Activated naive CD8-positive, alpha-beta T cell treated with anti-CD3 and anti-CD28 coated beads, Interleukin-2, amount 50 U/mL, for 24 hours (primary cell): ENCODE results near the gene UNC13A.

Experiments used
- ATAC-seq: fragments of 150-1000 bp; cut with Tn5 transposase; one replicate; pipeline ENCODE4 v1.10.0; 2021
- DNase-seq: peaks from one replicate; pipeline ENCODE4 v3.0.0; 2021
- H3K27ac Mint-ChIP-seq: one replicate; pipeline ENCODE4 v1.8.0; 2021; ENCODE audit warnings: mild to moderate bottlenecking, mixed read lengths
- H3K27me3 Mint-ChIP-seq: one replicate; pipeline ENCODE4 v1.8.0; 2021; ENCODE audit warnings: mixed read lengths
- H3K36me3 Mint-ChIP-seq: one replicate; pipeline ENCODE4 v1.8.0; 2021; ENCODE audit warnings: low read depth, mixed read lengths
- H3K4me1 Mint-ChIP-seq: one replicate; pipeline ENCODE4 v1.8.0; 2021; ENCODE audit warnings: mixed read lengths
- H3K4me3 Mint-ChIP-seq: one replicate; pipeline ENCODE4 v1.8.0; 2021; ENCODE audit warnings: mild to moderate bottlenecking, moderate library complexity, mixed read lengths
- H3K9me3 Mint-ChIP-seq: one replicate; pipeline ENCODE4 v1.8.0; 2021; ENCODE audit warnings: mixed read lengths

The UNC13A gene

GRCh38 chr19:17720440-17720839 lies 32.3 kb upstream of the UNC13A start:
- peaks cover 2% of the 10 kb centered on the region for H3K36me3 Mint-ChIP-seq
- H3K4me1 Mint-ChIP-seq: peaks cover 38% of the 10 kb centered on the region
- no peaks in the 10 kb centered on the region for H3K27me3 Mint-ChIP-seq
- peak overlapping the region; percentile 83 for H3K4me3 Mint-ChIP-seq
- ATAC-seq: no peak
- peak; percentile 20 for DNase-seq
- H3K9me3 Mint-ChIP-seq: no peaks in the 10 kb centered on the region
- peak overlapping the region; percentile 50 for H3K27ac Mint-ChIP-seq

GRCh38 chr19:17719730-17720400 lies 31.7 kb upstream of the UNC13A start:
- H3K9me3 Mint-ChIP-seq: no peaks in the 10 kb centered on the region
- H3K36me3 Mint-ChIP-seq: no peaks in the 10 kb centered on the region
- peak overlapping the region; percentile 83 for H3K4me3 Mint-ChIP-seq
- ATAC-seq (peak; percentile 18), DNase-seq (peak; percentile 32)
- H3K27ac Mint-ChIP-seq: peak overlapping the region; percentile 50
- no peaks in the 10 kb centered on the region for H3K27me3 Mint-ChIP-seq
- H3K4me1 Mint-ChIP-seq: peaks cover 38% of the 10 kb centered on the region

GRCh38 chr19:17718947-17719711 lies 31.0 kb upstream of the UNC13A start, which contains the start of gene MAP1S:
Gene MAP1S, plus strand, starts transcription at chr19:17719480. Its CDS starts 23 bp downstream, at chr19:17719503.
- peak within 1 kb of the TSS; percentile 86 for H3K27ac Mint-ChIP-seq
- no peaks in the 10 kb centered on the region for H3K9me3 Mint-ChIP-seq
- ATAC-seq (peak; percentile 78), DNase-seq (peak; percentile 80)
- no peaks in the 10 kb centered on the region for H3K27me3 Mint-ChIP-seq
- H3K4me3 Mint-ChIP-seq: peak within 1 kb of the TSS; percentile 83
- peaks cover 38% of the 10 kb centered on the region for H3K4me1 Mint-ChIP-seq
- H3K36me3 Mint-ChIP-seq: no peaks in the 10 kb centered on the region

- Mint-ChIP-seq H3K9me3 (no peaks in the 10 kb centered on the region), H3K4me3 (peak overlapping the region; percentile 82), H3K4me1 (peaks cover 38% of the 10 kb centered on the region), H3K36me3 (no peaks in the 10 kb centered on the region), H3K27me3 (no peaks in the 10 kb centered on the region), H3K27ac (peak overlapping the region; percentile 86)
- DNase-seq: no peak
- ATAC-seq: peak; percentile 69
Observed at GRCh38 chr19:17718550-17718946, 30.4 kb upstream of the UNC13A start.

GRCh38 chr19:17716309-17716929 lies 28.3 kb upstream of the UNC13A start:
- DNase-seq (no peak), ATAC-seq (no peak)
- Mint-ChIP-seq H3K27me3 (no peaks in the 10 kb centered on the region), H3K4me1 (peaks cover 31% of the 10 kb centered on the region), H3K27ac (no peak overlapping the region), H3K36me3 (no peaks in the 10 kb centered on the region), H3K9me3 (no peaks in the 10 kb centered on the region), H3K4me3 (no peak overlapping the region)

- Mint-ChIP-seq H3K9me3 (no peaks in the 10 kb centered on the region), H3K27ac (no peak overlapping the region), H3K36me3 (no peaks in the 10 kb centered on the region), H3K27me3 (no peaks in the 10 kb centered on the region), H3K4me1 (no peaks in the 10 kb centered on the region), H3K4me3 (no peak overlapping the region)
- ATAC-seq (no peak), DNase-seq (no peak)
Observed at GRCh38 chr19:17711851-17712250, 23.7 kb upstream of the UNC13A start.

- ATAC-seq (no peak), DNase-seq (no peak)
- no peaks in the 10 kb centered on the region for H3K36me3 Mint-ChIP-seq
- no peaks in the 10 kb centered on the region for H3K27me3 Mint-ChIP-seq
- no peak overlapping the region for H3K27ac Mint-ChIP-seq
- H3K4me3 Mint-ChIP-seq: no peak overlapping the region
- no peaks in the 10 kb centered on the region for H3K4me1 Mint-ChIP-seq
- H3K9me3 Mint-ChIP-seq: no peaks in the 10 kb centered on the region
Observed at GRCh38 chr19:17706750-17707181, 18.6 kb upstream of the UNC13A start.

GRCh38 chr19:17703824-17704463 lies 15.8 kb upstream of the UNC13A start:
- no peak overlapping the region for H3K4me3 Mint-ChIP-seq
- H3K27ac Mint-ChIP-seq: no peak overlapping the region
- ATAC-seq (peak; percentile 87), DNase-seq (peak; percentile 81)
- H3K27me3 Mint-ChIP-seq: peaks cover 5% of the 10 kb centered on the region
- no peaks in the 10 kb centered on the region for H3K4me1 Mint-ChIP-seq
- no peaks in the 10 kb centered on the region for H3K36me3 Mint-ChIP-seq
- no peaks in the 10 kb centered on the region for H3K9me3 Mint-ChIP-seq

- no peaks in the 10 kb centered on the region for H3K9me3 Mint-ChIP-seq
- H3K27me3 Mint-ChIP-seq: peaks cover 40% of the 10 kb centered on the region
- no peaks in the 10 kb centered on the region for H3K4me1 Mint-ChIP-seq
- ATAC-seq (no peak), DNase-seq (no peak)
- no peak overlapping the region for H3K27ac Mint-ChIP-seq
- H3K36me3 Mint-ChIP-seq: no peaks in the 10 kb centered on the region
- no peak overlapping the region for H3K4me3 Mint-ChIP-seq
Observed at GRCh38 chr19:17695198-17695597, 7.0 kb upstream of the UNC13A start.

- Mint-ChIP-seq H3K4me3 (no peak overlapping the region), H3K27ac (no peak overlapping the region)
Observed at GRCh38 chr19:17692566-17692965, 4.4 kb upstream of the UNC13A start.

GRCh38 chr19:17688853-17689595 lies 870 bp upstream of the UNC13A start:
- Mint-ChIP-seq H3K4me3 (no peak overlapping the region), H3K27me3 (peaks cover 65% of the 10 kb centered on the region), H3K9me3 (peaks cover 4% of the 10 kb centered on the region), H3K36me3 (peaks cover 2% of the 10 kb centered on the region), H3K4me1 (peaks cover 8% of the 10 kb centered on the region), H3K27ac (no peak overlapping the region)
- ATAC-seq (no peak), DNase-seq (no peak)

More at GRCh38 chr19:17692566-17692965, 4.4 kb upstream of the UNC13A start:
- Mint-ChIP-seq H3K36me3 (peaks cover 2% of the 10 kb centered on the region), H3K9me3 (peaks cover 4% of the 10 kb centered on the region), H3K27me3 (peaks cover 44% of the 10 kb centered on the region), H3K4me1 (peaks cover 6% of the 10 kb centered on the region)
- no peak for ATAC-seq
- DNase-seq: no peak

GRCh38 chr19:17687141-17687856 lies 855 bp downstream of the UNC13A start:
- H3K4me3 Mint-ChIP-seq: no peak overlapping the region
- peaks cover 2% of the 10 kb centered on the region for H3K36me3 Mint-ChIP-seq
- H3K27me3 Mint-ChIP-seq: peaks cover 69% of the 10 kb centered on the region
- H3K4me1 Mint-ChIP-seq: peaks cover 8% of the 10 kb centered on the region
- DNase-seq (no peak), ATAC-seq (no peak)
- no peak overlapping the region for H3K27ac Mint-ChIP-seq
- H3K9me3 Mint-ChIP-seq: peaks cover 4% of the 10 kb centered on the region

- Mint-ChIP-seq H3K36me3 (peaks cover 2% of the 10 kb centered on the region), H3K27ac (no peak overlapping the region), H3K4me3 (no peak overlapping the region), H3K9me3 (peaks cover 4% of the 10 kb centered on the region), H3K27me3 (peaks cover 75% of the 10 kb centered on the region), H3K4me1 (peaks cover 8% of the 10 kb centered on the region)
- no peak for DNase-seq
- no peak for ATAC-seq
Observed at GRCh38 chr19:17686592-17687024, 1.5 kb downstream of the UNC13A start.
